GM19043 (cell line): Measurements from ENCODE around the gene LBR.

Source experiments
- ATAC-seq: cut with Tn5 transposase; IDR thresholded peaks from one replicate; pipeline ENCODE4 v1.9.1; 2021; ENCODE audit warnings: low read depth; ENCODE audit not compliant: unreplicated experiment

The LBR gene

GRCh38 chr1:225464851-225465792 is 37.3 kb upstream of the LBR start:
- no peak for ATAC-seq

- ATAC-seq: no peak
Measured at GRCh38 chr1:225462714-225463574, 35.1 kb upstream of the LBR start.

- ATAC-seq: no peak
Measured at GRCh38 chr1:225462429-225462713, 34.5 kb upstream of the LBR start.

- no peak for ATAC-seq
Measured at GRCh38 chr1:225461533-225462428, 33.9 kb upstream of the LBR start.

GRCh38 chr1:225460737-225461532 is 33.1 kb upstream of the LBR start:
- no peak for ATAC-seq

DNA sequence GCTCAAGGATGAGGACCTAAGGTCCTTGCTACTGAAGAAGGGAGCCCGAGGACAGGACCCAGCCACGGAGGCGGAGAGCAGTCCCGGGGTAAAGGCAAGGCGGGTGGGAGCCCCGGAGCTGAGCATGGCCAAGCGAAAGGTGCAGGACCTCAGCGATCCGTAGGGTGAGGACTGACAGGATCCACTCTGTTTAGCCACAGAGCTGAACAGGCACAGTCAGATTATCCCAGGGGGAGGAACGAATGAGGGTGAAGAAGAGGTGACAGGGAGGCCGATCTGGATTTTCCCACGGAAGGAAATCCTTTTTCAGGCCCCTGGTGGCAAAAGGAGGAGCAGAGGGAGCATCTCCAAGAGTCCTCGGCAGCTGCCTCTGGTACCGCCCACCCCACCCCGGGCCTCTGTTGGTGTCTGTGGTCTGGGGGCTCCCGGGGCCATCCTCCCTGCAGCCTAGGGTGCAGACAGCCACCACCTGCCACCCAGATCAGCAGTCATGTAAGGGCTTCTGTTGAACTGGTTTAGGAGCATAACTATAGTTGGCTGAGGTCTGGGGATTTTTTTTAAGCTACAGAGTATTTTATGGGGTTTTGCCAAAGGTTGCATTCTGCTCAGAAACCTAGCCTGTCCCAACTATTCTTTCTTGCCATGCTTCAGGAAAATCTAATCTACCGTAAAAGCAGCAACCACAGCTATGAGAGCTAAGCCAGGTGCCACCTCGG is 32.3 kb upstream of the LBR start:
- no peak for ATAC-seq

- ATAC-seq: no peak
Measured at GRCh38 chr1:225458222-225458631, 30.4 kb upstream of the LBR start.

- ATAC-seq: no peak
Measured at GRCh38 chr1:225454733-225455132, 26.9 kb upstream of the LBR start.

GRCh38 chr1:225453797-225454648 is 26.2 kb upstream of the LBR start:
- ATAC-seq: no peak

GRCh38 chr1:225451840-225452515 is 24.1 kb upstream of the LBR start:
- no peak for ATAC-seq

DNA sequence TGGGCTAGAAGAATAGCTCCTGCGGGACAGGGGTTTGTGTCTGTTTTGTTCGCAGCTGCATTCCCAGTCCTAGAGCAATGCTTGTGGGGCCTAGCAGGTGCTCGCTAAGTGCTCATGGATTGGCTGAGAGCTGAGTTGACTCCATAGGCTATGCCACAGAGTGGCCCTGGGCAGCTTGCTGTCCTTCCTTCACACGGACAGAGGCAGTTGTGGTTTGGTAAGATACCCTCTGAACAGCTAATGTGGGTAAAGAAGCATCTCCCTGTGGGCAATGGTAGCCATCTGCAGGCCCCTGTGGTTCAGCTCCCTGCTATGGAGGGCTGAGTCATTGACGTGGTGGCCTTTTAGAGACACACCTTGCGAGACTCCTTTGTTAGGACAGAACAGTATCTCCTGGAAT is 23.5 kb upstream of the LBR start:
- ATAC-seq: no peak

DNA sequence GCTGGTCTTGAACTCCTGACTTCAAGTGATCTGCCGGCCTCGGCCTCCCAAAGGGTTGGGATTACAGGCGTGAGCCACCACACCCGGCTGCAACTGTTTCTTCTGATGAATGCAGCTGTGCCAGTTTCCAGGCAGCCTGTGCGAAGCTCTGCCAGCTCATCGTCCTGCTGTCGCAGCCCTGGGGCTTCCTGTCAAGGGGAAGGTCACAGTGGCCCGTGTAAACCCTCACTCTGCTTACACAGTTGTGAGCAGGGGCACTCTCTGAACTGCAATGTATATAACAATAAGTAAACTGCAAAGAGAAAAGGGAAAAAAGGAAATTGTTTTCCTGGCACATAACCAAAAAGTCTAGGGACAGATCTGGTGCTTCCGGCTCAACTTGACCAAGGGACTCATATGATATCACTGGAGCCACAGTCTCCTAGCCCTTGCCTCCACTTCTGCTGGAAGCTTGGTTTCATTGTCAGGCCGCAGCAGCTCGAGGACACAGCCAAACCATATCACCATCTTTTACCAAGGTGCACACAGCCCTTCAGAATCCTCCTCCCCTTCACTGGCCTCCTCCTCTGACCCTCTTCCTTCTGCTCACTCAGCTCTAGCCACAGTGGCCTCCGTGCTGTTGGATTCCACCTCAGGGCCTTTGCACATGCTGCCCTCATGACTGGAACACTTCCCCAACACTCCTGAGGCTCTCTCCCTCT is 22.8 kb upstream of the LBR start:
- ATAC-seq: no peak

DNA sequence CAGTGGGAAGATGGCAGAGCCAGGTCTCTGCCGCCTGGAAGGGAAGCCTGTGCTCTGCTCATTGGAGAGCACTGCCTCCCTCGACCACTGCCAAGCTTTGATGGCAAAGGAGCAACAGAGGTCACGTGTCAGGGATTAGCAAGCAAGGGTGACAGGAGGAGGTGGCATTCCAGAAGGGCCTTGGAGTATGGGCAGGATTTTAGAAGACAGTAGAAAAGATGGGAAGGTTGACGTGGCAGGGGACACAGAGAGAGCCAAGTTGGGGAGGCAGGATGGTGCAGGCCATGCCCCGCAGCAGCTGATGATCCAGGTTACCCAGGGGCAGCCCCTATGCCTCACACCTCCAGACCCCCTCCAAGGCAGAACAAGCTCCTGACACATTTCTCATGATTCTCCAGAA is 21.9 kb upstream of the LBR start:
- ATAC-seq: no peak

GRCh38 chr1:225449261-225449660 is 21.4 kb upstream of the LBR start:
- no peak for ATAC-seq

DNA sequence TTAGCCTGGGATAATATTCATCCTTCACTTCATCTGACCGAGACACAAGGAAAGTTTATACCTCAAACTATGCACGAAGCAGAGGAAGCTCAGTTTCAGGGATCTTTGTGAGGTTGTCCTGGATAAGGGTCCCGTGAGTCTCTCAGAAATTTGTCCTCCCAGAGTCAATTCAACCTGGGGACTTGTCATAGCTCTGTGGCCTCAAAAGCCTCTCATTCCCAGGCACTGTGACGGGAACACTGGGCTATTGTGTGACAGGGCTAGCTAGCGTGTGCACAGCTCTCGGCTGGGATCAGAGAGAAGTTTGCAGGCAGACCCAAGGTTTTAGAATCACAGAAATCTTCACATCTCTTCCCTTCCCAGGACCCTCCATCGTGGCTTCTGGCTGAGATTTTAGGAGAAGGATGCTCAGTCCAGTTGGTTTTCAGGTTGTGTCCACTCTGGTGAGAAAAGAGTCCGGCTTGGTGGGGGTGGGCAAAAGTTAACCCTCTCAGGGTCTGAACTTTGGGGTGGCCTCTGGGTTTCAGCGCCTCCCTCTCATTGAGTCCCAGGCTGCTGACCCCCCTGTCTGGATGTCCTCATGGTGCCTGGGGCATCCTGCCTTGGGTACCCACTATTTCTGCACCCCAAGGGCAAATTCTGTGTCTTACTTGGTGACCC is 20.4 kb upstream of the LBR start:
- no peak for ATAC-seq

DNA sequence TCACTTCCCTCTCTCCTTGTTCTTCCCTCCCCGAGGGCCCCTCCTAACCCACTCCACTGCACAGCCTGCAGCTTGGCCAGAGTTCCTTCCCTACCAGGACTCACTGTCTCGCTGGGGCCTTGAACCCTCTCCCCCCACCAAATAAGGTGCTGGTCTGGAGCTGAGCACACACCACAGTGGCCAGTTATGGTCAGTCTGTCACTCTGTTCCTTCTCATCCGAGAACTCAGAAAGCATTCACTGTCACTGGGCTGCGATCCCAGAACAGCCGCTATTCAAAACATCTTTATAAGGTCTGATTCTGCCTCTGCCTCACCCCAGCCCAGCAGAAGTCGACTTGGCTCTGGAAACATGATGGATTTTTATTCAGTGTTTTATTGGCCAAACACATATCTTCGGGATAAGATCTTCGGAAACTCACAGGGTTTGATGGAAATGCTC is 19.8 kb upstream of the LBR start:
- no peak for ATAC-seq
